Measurements from ENCODE around the gene PRKCA.
"Not testable (repeated sequence)": the region's sequence is repeated elsewhere in the genome, so short reads cannot be mapped to it uniquely, and the experiment has no call there.

PRKCA gene

GRCh38 chr17:66355510-66355909 lies 53.1 kb downstream of the PRKCA start:
- no peak for ATAC-seq
- no peak for TF ChIP-seq SNAI2 (CRISPR knock-in tag; IDR thresholded peaks at IDR 0.05)
- TF ChIP-seq ZNF70 (CRISPR knock-in tag; IDR thresholded peaks at IDR 0.05) = no peak
- no peak for TF ChIP-seq ZNF8 (CRISPR knock-in tag; IDR thresholded peaks at IDR 0.05)
- TF ChIP-seq CSDC2 (CRISPR knock-in tag; IDR thresholded peaks at IDR 0.05) = no peak
- no peak for TF ChIP-seq ARNTL (CRISPR knock-in tag; IDR thresholded peaks at IDR 0.05; ENCODE audit: borderline replicate concordance, low read depth)
- TF ChIP-seq ZC3H10 (CRISPR knock-in tag; IDR thresholded peaks at IDR 0.05) = no peak
- TF ChIP-seq CREB5 (CRISPR knock-in tag; IDR thresholded peaks at IDR 0.05; ENCODE audit: low read depth) = no peak
- no peak for TF ChIP-seq ZNF565 (CRISPR knock-in tag; conservative IDR thresholded peaks at IDR 0.05; ENCODE audit: low read depth)
- TF ChIP-seq OSR1 (CRISPR knock-in tag; IDR thresholded peaks at IDR 0.05) = no peak

GRCh38 chr17:66357037-66357436 lies 54.6 kb downstream of the PRKCA start:
- TF ChIP-seq TSHZ2 (CRISPR knock-in tag; IDR thresholded peaks at IDR 0.05) (no peak), PATZ1 (CRISPR knock-in tag; IDR thresholded peaks at IDR 0.05; ENCODE audit: borderline replicate concordance) (no peak), POU6F1 (CRISPR knock-in tag; IDR thresholded peaks at IDR 0.05; ENCODE audit: borderline replicate concordance, low read depth) (no peak), ZNF565 (CRISPR knock-in tag; conservative IDR thresholded peaks at IDR 0.05; ENCODE audit: low read depth) (no peak), ZNF8 (CRISPR knock-in tag; IDR thresholded peaks at IDR 0.05) (no peak), CREB5 (CRISPR knock-in tag; IDR thresholded peaks at IDR 0.05; ENCODE audit: low read depth) (no peak), CSDC2 (CRISPR knock-in tag; IDR thresholded peaks at IDR 0.05) (no peak), RARB (CRISPR knock-in tag; IDR thresholded peaks at IDR 0.05) (no peak), ZFP30 (CRISPR knock-in tag; IDR thresholded peaks at IDR 0.05) (no peak), BACH2 (CRISPR knock-in tag; IDR thresholded peaks at IDR 0.05; ENCODE audit: borderline replicate concordance) (no peak)
- ATAC-seq = no peak

GRCh38 chr17:66359351-66359750 lies 56.9 kb downstream of the PRKCA start:
- TF ChIP-seq ARNTL (CRISPR knock-in tag; IDR thresholded peaks at IDR 0.05; ENCODE audit: borderline replicate concordance, low read depth) (no peak), BACH2 (CRISPR knock-in tag; IDR thresholded peaks at IDR 0.05; ENCODE audit: borderline replicate concordance) (no peak), ISL1 (CRISPR knock-in tag; IDR thresholded peaks at IDR 0.05) (no peak; the same call in 1 of the 2 replicates), RARB (CRISPR knock-in tag; IDR thresholded peaks at IDR 0.05) (no peak), PPARA (CRISPR knock-in tag; IDR thresholded peaks at IDR 0.05; ENCODE audit: borderline replicate concordance) (no peak), CREB5 (CRISPR knock-in tag; IDR thresholded peaks at IDR 0.05; ENCODE audit: low read depth) (no peak), ZNF565 (CRISPR knock-in tag; conservative IDR thresholded peaks at IDR 0.05; ENCODE audit: low read depth) (no peak), OSR1 (CRISPR knock-in tag; IDR thresholded peaks at IDR 0.05) (no peak), CSDC2 (CRISPR knock-in tag; IDR thresholded peaks at IDR 0.05) (no peak), POU6F1 (CRISPR knock-in tag; IDR thresholded peaks at IDR 0.05; ENCODE audit: borderline replicate concordance, low read depth) (no peak)
- ATAC-seq = no peak

- not testable (repeated sequence) for ATAC-seq
These were observed 58.6 kb downstream of the PRKCA start for GRCh38 chr17:66360961-66361565.
